Neural cell (in vitro differentiated cells): ENCODE data around the gene PHYHD1. TPM values are rescaled to one million over a fixed set of nuclear protein-coding genes. Genes with fewer than 3 reads are reported as not detected.

Experiments
- H2AFZ ChIP-seq: fragments of 200-600, 300-800 bp; sonication (generic), shearing (Covaris generic); 2 replicates; pipeline ENCODE4 v1.6.0; 2014; ENCODE audit warnings: low read depth, mild to moderate bottlenecking, antibody characterized with exemption, low read length, moderate library complexity
- H3F3A ChIP-seq: fragments of 200-600 bp; shearing (Covaris generic); 2 replicates; pipeline ENCODE4 v1.6.1; 2016; ENCODE audit warnings: mild to moderate bottlenecking, moderate library complexity, mixed read lengths, antibody characterized with exemption, low read length; ENCODE audit not compliant: insufficient read depth, poor library complexity, severe bottlenecking
- H3K27ac ChIP-seq: fragments of 200-600, 300-800 bp; sonication (generic), shearing (Covaris generic); 2 replicates; pipeline ENCODE4 v1.5.1; 2014; ENCODE audit warnings: mild to moderate bottlenecking, low read length, moderate library complexity
- H3K27me3 ChIP-seq: fragments of 300-800, 200-600 bp; sonication (generic), shearing (Covaris generic); 2 replicates; pipeline ENCODE4 v1.6.0; 2014; ENCODE audit warnings: mild to moderate bottlenecking, low read depth, low read length, moderate library complexity; ENCODE audit not compliant: insufficient read depth
- H3K36me3 ChIP-seq: fragments of 300-800, 200-600 bp; sonication (generic), shearing (Covaris generic); 2 replicates; pipeline ENCODE4 v1.5.1; 2014; ENCODE audit warnings: mild to moderate bottlenecking, antibody characterized with exemption, low read length, moderate library complexity; ENCODE audit not compliant: insufficient read depth
- H3K4me2 ChIP-seq: fragments of 300-800, 200-600 bp; sonication (generic), shearing (Covaris generic); 2 replicates; pipeline ENCODE4 v1.6.0; 2014; ENCODE audit warnings: mild to moderate bottlenecking, low read length
- H3K4me3 ChIP-seq: fragments of 300-800, 200-600 bp; sonication (generic), shearing (Covaris generic); 2 replicates; pipeline ENCODE4 v1.5.1; 2014; ENCODE audit warnings: mild to moderate bottlenecking, low read length, moderate library complexity
- H3K79me2 ChIP-seq: fragments of 200-600 bp; shearing (Covaris generic); replicated peaks from 2 replicates; pipeline ENCODE4 v1.6.0; 2014; ENCODE audit warnings: mild to moderate bottlenecking, low read length, moderate library complexity; ENCODE audit not compliant: insufficient read depth
- H3K9ac ChIP-seq: fragments of 300-800, 200-600 bp; sonication (generic), shearing (Covaris generic); 2 replicates; pipeline ENCODE4 v1.6.1; 2016; ENCODE audit warnings: mild to moderate bottlenecking, low read length, mixed read lengths
- H3K9me2 ChIP-seq: fragments of 200-600 bp; shearing (Covaris generic); 2 replicates; pipeline ENCODE4 v1.6.1; 2016; ENCODE audit warnings: mild to moderate bottlenecking, low read length, mixed read lengths; ENCODE audit not compliant: insufficient read depth
- H3K9me3 ChIP-seq: fragments of 200-600, 300-800 bp; sonication (generic), shearing (Covaris generic); 2 replicates; pipeline ENCODE4 v1.6.1; 2016; ENCODE audit warnings: mild to moderate bottlenecking, mixed run types, low read length, moderate library complexity, mixed read lengths
- H4K20me1 ChIP-seq: fragments of 200-600 bp; shearing (Covaris generic); 2 replicates; pipeline ENCODE4 v1.6.1; 2016; ENCODE audit warnings: mild to moderate bottlenecking, mixed run types; ENCODE audit not compliant: insufficient read depth
- EP300 ChIP-seq: fragments of 450-650 bp; conservative IDR thresholded peaks from 2 replicates; pipeline ENCODE4 v1.6.1; 2014; ENCODE audit warnings: antibody characterized with exemption, mild to moderate bottlenecking, moderate library complexity; ENCODE audit not compliant: poor library complexity, severe bottlenecking
- EZH2 ChIP-seq: fragments of 200-600, 300-800 bp; shearing (Covaris generic), sonication (generic); IDR thresholded peaks from 2 replicates; pipeline ENCODE4 v1.6.1; 2014; ENCODE audit warnings: antibody characterized with exemption, low read length, borderline replicate concordance, mild to moderate bottlenecking; ENCODE audit not compliant: insufficient read depth, poor library complexity, severe bottlenecking
- MXI1 ChIP-seq: fragments of 450-650 bp; conservative IDR thresholded peaks from 2 replicates; pipeline ENCODE4 v1.6.1; 2014; ENCODE audit warnings: antibody characterized with exemption, mild to moderate bottlenecking; ENCODE audit not compliant: poor library complexity, severe bottlenecking
- POLR2AphosphoS5 ChIP-seq: IDR thresholded peaks from 2 replicates; pipeline ENCODE4 v1.6.1; 2012
- RAD21 ChIP-seq: fragments of 450-650 bp; conservative IDR thresholded peaks from 2 replicates; pipeline ENCODE4 v1.6.1; 2014; ENCODE audit warnings: antibody characterized with exemption, mild to moderate bottlenecking, moderate library complexity
- SMC3 ChIP-seq: fragments of 450-650 bp; conservative IDR thresholded peaks from 2 replicates; pipeline ENCODE4 v1.6.1; 2014; ENCODE audit warnings: antibody characterized with exemption, mild to moderate bottlenecking, moderate library complexity; ENCODE audit not compliant: poor library complexity
- TAF1 ChIP-seq: IDR thresholded peaks from 2 replicates; pipeline ENCODE4 v1.6.1; 2012; ENCODE audit warnings: low read depth
- polyA plus RNA-seq: library from polyadenylated mRNA; depleted of rRNA; stranded (reverse); fragments of >200 nt; gene quantifications from 2 replicates; pipeline ENCODE4 v1.2.3, GENCODE V29; 2014
- TF ChIP-seq, protein P1 (sequence below): IDR thresholded peaks from 2 replicates; pipeline ENCODE4 v1.6.1; 2012; ENCODE audit warnings: borderline replicate concordance
- TF ChIP-seq, protein P2 (sequence below): fragments of 450-650 bp; IDR thresholded peaks from 2 replicates; pipeline ENCODE4 v1.5.1; 2014; ENCODE audit warnings: antibody characterized with exemption, mild to moderate bottlenecking, moderate library complexity; ENCODE audit not compliant: poor library complexity, severe bottlenecking

PHYHD1 gene
- polyA plus RNA-seq, 1 donor from 2014 or later = not detected

- no peaks in the 10 kb centered on the region for H3K9me3 ChIP-seq
- H3K9ac ChIP-seq = no peak overlapping the region
- no peak overlapping the region for H3K4me3 ChIP-seq
- no peaks in the 10 kb centered on the region for H3K27me3 ChIP-seq
- H3K27ac ChIP-seq = no peak overlapping the region
- H3K79me2 ChIP-seq = no peaks in the 10 kb centered on the region
- no peak overlapping the region for H2AFZ ChIP-seq
- no peaks in the 10 kb centered on the region for H3K9me2 ChIP-seq
- H3K4me2 ChIP-seq = no peak overlapping the region
- no peaks in the 10 kb centered on the region for H3F3A ChIP-seq
- no peaks in the 10 kb centered on the region for H3K36me3 ChIP-seq
- TF ChIP-seq POLR2AphosphoS5 (no peak), EP300 (no peak), RAD21 (no peak), TAF1 (no peak), MXI1 (no peak), EZH2 (no peak), SMC3 (no peak)
- TF ChIP-seq, protein P1, sequence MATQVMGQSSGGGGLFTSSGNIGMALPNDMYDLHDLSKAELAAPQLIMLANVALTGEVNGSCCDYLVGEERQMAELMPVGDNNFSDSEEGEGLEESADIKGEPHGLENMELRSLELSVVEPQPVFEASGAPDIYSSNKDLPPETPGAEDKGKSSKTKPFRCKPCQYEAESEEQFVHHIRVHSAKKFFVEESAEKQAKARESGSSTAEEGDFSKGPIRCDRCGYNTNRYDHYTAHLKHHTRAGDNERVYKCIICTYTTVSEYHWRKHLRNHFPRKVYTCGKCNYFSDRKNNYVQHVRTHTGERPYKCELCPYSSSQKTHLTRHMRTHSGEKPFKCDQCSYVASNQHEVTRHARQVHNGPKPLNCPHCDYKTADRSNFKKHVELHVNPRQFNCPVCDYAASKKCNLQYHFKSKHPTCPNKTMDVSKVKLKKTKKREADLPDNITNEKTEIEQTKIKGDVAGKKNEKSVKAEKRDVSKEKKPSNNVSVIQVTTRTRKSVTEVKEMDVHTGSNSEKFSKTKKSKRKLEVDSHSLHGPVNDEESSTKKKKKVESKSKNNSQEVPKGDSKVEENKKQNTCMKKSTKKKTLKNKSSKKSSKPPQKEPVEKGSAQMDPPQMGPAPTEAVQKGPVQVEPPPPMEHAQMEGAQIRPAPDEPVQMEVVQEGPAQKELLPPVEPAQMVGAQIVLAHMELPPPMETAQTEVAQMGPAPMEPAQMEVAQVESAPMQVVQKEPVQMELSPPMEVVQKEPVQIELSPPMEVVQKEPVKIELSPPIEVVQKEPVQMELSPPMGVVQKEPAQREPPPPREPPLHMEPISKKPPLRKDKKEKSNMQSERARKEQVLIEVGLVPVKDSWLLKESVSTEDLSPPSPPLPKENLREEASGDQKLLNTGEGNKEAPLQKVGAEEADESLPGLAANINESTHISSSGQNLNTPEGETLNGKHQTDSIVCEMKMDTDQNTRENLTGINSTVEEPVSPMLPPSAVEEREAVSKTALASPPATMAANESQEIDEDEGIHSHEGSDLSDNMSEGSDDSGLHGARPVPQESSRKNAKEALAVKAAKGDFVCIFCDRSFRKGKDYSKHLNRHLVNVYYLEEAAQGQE = no peak
- TF ChIP-seq, protein P2, sequence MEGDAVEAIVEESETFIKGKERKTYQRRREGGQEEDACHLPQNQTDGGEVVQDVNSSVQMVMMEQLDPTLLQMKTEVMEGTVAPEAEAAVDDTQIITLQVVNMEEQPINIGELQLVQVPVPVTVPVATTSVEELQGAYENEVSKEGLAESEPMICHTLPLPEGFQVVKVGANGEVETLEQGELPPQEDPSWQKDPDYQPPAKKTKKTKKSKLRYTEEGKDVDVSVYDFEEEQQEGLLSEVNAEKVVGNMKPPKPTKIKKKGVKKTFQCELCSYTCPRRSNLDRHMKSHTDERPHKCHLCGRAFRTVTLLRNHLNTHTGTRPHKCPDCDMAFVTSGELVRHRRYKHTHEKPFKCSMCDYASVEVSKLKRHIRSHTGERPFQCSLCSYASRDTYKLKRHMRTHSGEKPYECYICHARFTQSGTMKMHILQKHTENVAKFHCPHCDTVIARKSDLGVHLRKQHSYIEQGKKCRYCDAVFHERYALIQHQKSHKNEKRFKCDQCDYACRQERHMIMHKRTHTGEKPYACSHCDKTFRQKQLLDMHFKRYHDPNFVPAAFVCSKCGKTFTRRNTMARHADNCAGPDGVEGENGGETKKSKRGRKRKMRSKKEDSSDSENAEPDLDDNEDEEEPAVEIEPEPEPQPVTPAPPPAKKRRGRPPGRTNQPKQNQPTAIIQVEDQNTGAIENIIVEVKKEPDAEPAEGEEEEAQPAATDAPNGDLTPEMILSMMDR = no peak
- H4K20me1 ChIP-seq = no peaks in the 10 kb centered on the region
Observed at GRCh38 chr9:128899566-128900322, 21.0 kb upstream of the PHYHD1 start.

- H3K4me3 ChIP-seq = no peak overlapping the region
- TF ChIP-seq POLR2AphosphoS5 (no peak), TAF1 (no peak), SMC3 (no peak), EP300 (no peak), MXI1 (no peak), EZH2 (no peak), RAD21 (no peak)
- TF ChIP-seq, protein P1 = no peak
- TF ChIP-seq, protein P2 = no peak
- no peaks in the 10 kb centered on the region for H3F3A ChIP-seq
- H3K9me2 ChIP-seq = no peaks in the 10 kb centered on the region
- no peaks in the 10 kb centered on the region for H3K27me3 ChIP-seq
- no peak overlapping the region for H3K9ac ChIP-seq
- no peak overlapping the region for H3K4me2 ChIP-seq
- no peak overlapping the region for H3K27ac ChIP-seq
- H3K9me3 ChIP-seq = no peaks in the 10 kb centered on the region
- no peaks in the 10 kb centered on the region for H3K36me3 ChIP-seq
- no peaks in the 10 kb centered on the region for H3K79me2 ChIP-seq
- H4K20me1 ChIP-seq = no peaks in the 10 kb centered on the region
- no peak overlapping the region for H2AFZ ChIP-seq
Observed at GRCh38 chr9:128901379-128901778, 19.4 kb upstream of the PHYHD1 start.
